HepG2 (cell line): Measurements from ENCODE around the gene ADGRL3. TPM values are rescaled to one million over a fixed set of nuclear protein-coding genes. Genes with fewer than 3 reads are reported as not detected.
A peak's percentile ranks its signal among the peaks of the same experiment; 100 is the strongest.

Experiments
- ATAC-seq: fragments of 200-7000 bp; cut with Tn5 transposase; 3 replicates; pipeline ENCODE4 v1.9.1; 2020; ENCODE audit warnings: mild to moderate bottlenecking, moderate library complexity
- BruUV-seq: library from RNA; stranded (reverse); fragments of 400-500 nt; replicated peaks from 2 replicates; lab custom pipeline; 2021; lab: Mats Ljungman, UMichigan
- CTCF ChIA-PET: fragments of 300-600 bp; formaldehyde crosslinking; extraction: SDS; loops from one replicate; lab custom pipeline; 2021; ENCODE audit warnings: low total read pairs, inconsistent platforms, low intra/inter-chr PET ratio; lab: Yijun Ruan, JAX
- POLR2A ChIA-PET: fragments of 350-600 bp; sonication (Branson Sonifier 250); formaldehyde crosslinking; loops from one replicate; lab custom pipeline; 2020; ENCODE audit warnings: antibody characterized with exemption, inconsistent platforms; lab: Yijun Ruan, JAX
- DNase-seq: peaks from one replicate; pipeline ENCODE4 v3.0.0-alpha.2; 2015; ENCODE audit warnings: low spot score
- FAIRE-seq: peaks from 3 replicates; lab custom pipeline; 2011; peaks lifted over from hg19 to GRCh38; lab: Jason Lieb, UNC
- H2AFZ ChIP-seq: one replicate; pipeline ENCODE4 v1.6.1; 2011; ENCODE audit warnings: low read length, inconsistent platforms
- H3K27ac ChIP-seq: fragments of 300-600 bp; 3 replicates; pipeline ENCODE4 v1.8.0; 2011; ENCODE audit warnings: mixed run types, mild to moderate bottlenecking, mixed read lengths, low read length, inconsistent platforms; ENCODE audit not compliant: insufficient read depth; ENCODE audit errors: extremely low read length
- H3K27me3 ChIP-seq, 2 experiments: fragments of 200-600 bp in 1 of 2; 2 replicates in 1 of 2; 3 replicates in 1 of 2; pipeline versions ENCODE4 v1.6.0 to v1.8.0; 2011; ENCODE audit warnings: low read length in 2 of 2, mild to moderate bottlenecking in 2 of 2, moderate library complexity in 2 of 2, inconsistent platforms in 1 of 2; ENCODE audit not compliant: insufficient read depth in 2 of 2, control insufficient read depth in 1 of 2
- H3K36me3 ChIP-seq, 2 experiments: fragments of 200-600 bp in 1 of 2; replicated peaks in 1 of 2; 2 replicates in 1 of 2; 3 replicates in 1 of 2; pipeline versions ENCODE4 v1.5.1 to v1.8.0; 2011; ENCODE audit warnings: low read length in 2 of 2, inconsistent platforms in 1 of 2; ENCODE audit not compliant: insufficient read depth in 2 of 2, control insufficient read depth in 1 of 2
- H3K4me1 ChIP-seq: 2 replicates; pipeline ENCODE4 v1.5.1; 2012; ENCODE audit warnings: low read length, inconsistent platforms; ENCODE audit not compliant: insufficient read depth
- H3K4me2 ChIP-seq: 2 replicates; pipeline ENCODE4 v1.6.0; 2011; ENCODE audit warnings: low read depth, low read length, inconsistent platforms
- H3K4me3 ChIP-seq, 3 experiments: fragments of 200-600 bp in 1 of 3; sonication (generic), shearing (Covaris generic) in 1 of 3; replicated peaks in 1 of 3; 2 replicates each; pipeline ENCODE4 v1.5.1; 2011 to 2016; ENCODE audit warnings: low read length in 3 of 3, inconsistent platforms in 2 of 3, low read depth in 2 of 3, mild to moderate bottlenecking in 2 of 3, control low read depth in 1 of 3, mixed read lengths in 1 of 3; ENCODE audit not compliant: insufficient read depth in 1 of 3
- H3K79me2 ChIP-seq: one replicate; pipeline ENCODE4 v1.6.1; 2011; ENCODE audit warnings: low read length, inconsistent platforms; ENCODE audit not compliant: insufficient read depth
- H3K9ac ChIP-seq: 2 replicates; pipeline ENCODE4 v1.6.0; 2011; ENCODE audit warnings: mild to moderate bottlenecking, low read depth, low read length, inconsistent platforms; ENCODE audit not compliant: insufficient read depth
- H3K9me3 ChIP-seq: 2 replicates; pipeline ENCODE4 v1.5.1; 2012; ENCODE audit warnings: mild to moderate bottlenecking, low read length
- H4K20me1 ChIP-seq: 2 replicates; pipeline ENCODE4 v1.6.0; 2011; ENCODE audit warnings: inconsistent platforms, mild to moderate bottlenecking, low read length, moderate library complexity; ENCODE audit not compliant: insufficient read depth
- AHR ChIP-seq: IDR thresholded peaks from 2 replicates; pipeline ENCODE4 v1.6.1; 2018; ENCODE audit warnings: missing genetic modification reagents, missing compliant biosample characterization
- EZH2 ChIP-seq: conservative IDR thresholded peaks from 2 replicates; pipeline ENCODE4 v1.6.1; 2012; ENCODE audit warnings: mild to moderate bottlenecking, low read depth, low read length, moderate library complexity
- GATAD2A ChIP-seq: IDR thresholded peaks from 2 replicates; pipeline ENCODE4 v1.6.1; 2016
- MAFK ChIP-seq, 2 experiments: IDR thresholded peaks in 1 of 2; conservative IDR thresholded peaks in 1 of 2; 2 replicates each; pipeline ENCODE4 v1.6.1; 2011; ENCODE audit warnings: improper control_type of control experiment in 2 of 2, low read length in 2 of 2
- RFX5 ChIP-seq: IDR thresholded peaks from 2 replicates; pipeline ENCODE4 v1.6.1; 2011; ENCODE audit warnings: low read depth, low read length, improper control_type of control experiment
- TEAD3 ChIP-seq: optimal IDR thresholded peaks from 2 replicates; pipeline ENCODE3; 2016; ENCODE audit warnings: borderline replicate concordance
- TRIM24 ChIP-seq: sonication (generic); formaldehyde crosslinking; IDR thresholded peaks from 2 replicates; pipeline ENCODE4 v1.8.0; 2022; ENCODE audit warnings: mild to moderate bottlenecking, missing genetic modification reagents
- ZBTB7A ChIP-seq: sonication (generic); formaldehyde crosslinking; IDR thresholded peaks from 2 replicates; pipeline ENCODE4 v1.8.0; 2022; ENCODE audit warnings: mild to moderate bottlenecking, missing genetic modification reagents
- ZFP62 ChIP-seq: sonication (generic); formaldehyde crosslinking; IDR thresholded peaks from 2 replicates; pipeline ENCODE4 v1.4.0; 2020; ENCODE audit warnings: missing genetic modification reagents
- ZKSCAN1 ChIP-seq: fragments of 150-350 bp; IDR thresholded peaks from 2 replicates; pipeline ENCODE4 v1.6.1; 2014; ENCODE audit warnings: low read length
- ZNF224 ChIP-seq: sonication (generic); formaldehyde crosslinking; IDR thresholded peaks from 2 replicates; pipeline ENCODE4 v1.5.0; 2020; ENCODE audit warnings: mild to moderate bottlenecking, missing genetic modification reagents
- ZNF605 ChIP-seq: sonication (generic); formaldehyde crosslinking; IDR thresholded peaks from 2 replicates; pipeline ENCODE4 v1.8.0; 2022; ENCODE audit warnings: mild to moderate bottlenecking, missing genetic modification reagents
- ZNF772 ChIP-seq: sonication (generic); formaldehyde crosslinking; IDR thresholded peaks from 2 replicates; pipeline ENCODE4 v1.5.0; 2020; ENCODE audit warnings: mild to moderate bottlenecking, missing genetic modification reagents
- WGBS: methylation state at CpG from one replicate; pipeline ENCODE4 v1.1.6; 2017; ENCODE audit warnings: low lambda C conversion rate; 5-methylcytosine and 5-hydroxymethylcytosine counted together
- in situ Hi-C: cut with HindIII; loops from 2 replicates; pipeline ENCODE4 v1.10.0; 2017; ENCODE audit warnings: low pct_unique_long_range_greater_than_20kb; ENCODE audit not compliant: extremely low pct_ligation_motif_present
- intact Hi-C: fragments of 100-400 bp; cut with micrococcal nuclease; formaldehyde crosslinking; loops from one replicate; pipeline ENCODE4 v1.10.0; 2022; ENCODE audit not compliant: unreplicated experiment
- polyA plus RNA-seq, 8 experiments: library from polyadenylated mRNA; depleted of rRNA in 3 of 8; stranded (reverse) in 7 of 8; unstranded in 1 of 8; fragments of >200 nt; fragmentation: Illumina TruSeq in 4 of 8; extraction: Trizol in 4 of 8; gene quantifications; 2 replicates each; pipeline versions ENCODE4 v1.2.1 to v1.2.3, GENCODE V29; 2011 to 2016; ENCODE audit warnings: low read depth in 4 of 8, missing spikeins in 1 of 8, mixed read lengths in 1 of 8; ENCODE audit not compliant: insufficient read depth in 1 of 8
- total RNA-seq, 5 experiments: library from RNA; depleted of rRNA; stranded (reverse); fragments of >200 nt; fragmentation: Illumina TruSeq; extraction: Trizol; gene quantifications; 2 replicates each; pipeline ENCODE4 v1.2.3, GENCODE V29; 2016; ENCODE audit warnings: low read depth in 1 of 5
- TF ChIP-seq, protein P1 (sequence below): sonication (generic); formaldehyde crosslinking; IDR thresholded peaks from 2 replicates; pipeline ENCODE4 v1.4.0; 2020; ENCODE audit warnings: missing genetic modification reagents
- TF ChIP-seq, protein P2 (sequence below): IDR thresholded peaks from 2 replicates; pipeline ENCODE4 v1.6.1; 2016; ENCODE audit warnings: missing biosample characterization, missing genetic modification reagents, low read depth
- TF ChIP-seq, protein P3 (sequence below): IDR thresholded peaks from 2 replicates; pipeline ENCODE4 v1.6.1; 2018; ENCODE audit warnings: missing genetic modification reagents

ADGRL3 gene
- total and polyA plus RNA-seq, 2 of the 13 experiments (the other 11 are each of a cell fraction or from before 2014, with no cell fraction given), result 0.04 to 0.05 TPM

DNA sequence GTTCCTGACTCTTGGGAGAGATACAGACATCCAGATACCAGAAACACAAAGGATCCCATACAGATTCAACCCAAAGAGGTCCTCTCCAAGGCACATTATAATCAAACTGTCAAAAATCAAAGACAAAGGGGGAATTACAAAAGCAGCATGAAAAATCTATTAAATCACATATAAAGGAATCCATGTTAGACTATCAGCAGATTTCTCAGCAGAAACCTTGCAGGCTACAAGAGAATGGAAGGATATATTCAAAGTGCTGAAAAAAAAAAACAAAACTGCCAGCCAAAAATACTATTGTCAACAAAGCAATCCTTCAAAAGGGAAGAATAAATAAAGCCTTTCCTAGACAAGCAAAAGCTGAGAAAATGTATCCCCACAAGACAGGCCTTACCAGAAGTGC, 14.8 kb upstream of the ADGRL3 start (continued):
- no peak for TF ChIP-seq ZFP62 (CRISPR knock-in tag)
- TF ChIP-seq, all 625 proteins: peak for 0

DNA sequence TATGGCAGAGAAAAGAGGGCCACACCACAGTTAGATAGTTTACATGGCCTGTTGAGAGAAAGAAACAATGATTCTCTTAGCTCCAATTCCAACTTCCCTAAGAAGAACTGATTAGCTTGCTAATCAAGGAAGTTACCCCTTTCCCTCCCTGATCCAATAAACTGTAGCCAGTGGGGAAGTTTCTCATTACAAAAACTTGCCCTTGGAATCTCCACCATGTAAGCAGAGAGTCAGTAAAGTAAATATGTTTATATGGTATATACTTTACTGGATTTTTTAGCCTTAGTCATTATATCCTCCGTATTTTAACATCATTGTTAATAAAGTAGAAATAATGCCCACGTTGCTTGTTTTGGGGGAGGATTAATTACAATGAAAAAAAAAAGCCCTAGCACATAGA, 7.7 kb upstream of the ADGRL3 start:
- CTCF ChIA-PET, result no interaction called here
- no TSS peak for BruUV-seq
- no peaks in the 10 kb centered on the region for H3K36me3 ChIP-seq
- no peak overlapping the region for H2AFZ ChIP-seq
- no peak overlapping the region for H3K9ac ChIP-seq
- H3K27me3 ChIP-seq, result no peaks in the 10 kb centered on the region
- no peaks in the 10 kb centered on the region for H3K9me3 ChIP-seq
- intact Hi-C loops, result no loop called here
- in situ Hi-C loops, result no loop called here
- H3K4me1 ChIP-seq, result no peaks in the 10 kb centered on the region
- POLR2A ChIA-PET, result no interaction called here
- H3K27ac ChIP-seq, result no peak overlapping the region
- DNase-seq (no peak), ATAC-seq (no peak), FAIRE-seq (no peak)
- H3K4me3 ChIP-seq, result no peak overlapping the region
- H4K20me1 ChIP-seq, result no peaks in the 10 kb centered on the region
- no peak overlapping the region for H3K4me2 ChIP-seq
- TF ChIP-seq MAFK (conservative IDR thresholded peaks at IDR 0.05 in 1 of 2, IDR thresholded peaks at IDR 0.05 in 1 of 2; ENCODE audit: low read length in 2 of 2) (0 out of 4 replicates have a peak, but pooled peaks of 1 of the 2 experiments have one; percentile 4), ZKSCAN1 (no peak)
- WGBS, result 1% methylated on average over 2 of the region's 2 CpGs
- H3K79me2 ChIP-seq, result no peaks in the 10 kb centered on the region

DNA sequence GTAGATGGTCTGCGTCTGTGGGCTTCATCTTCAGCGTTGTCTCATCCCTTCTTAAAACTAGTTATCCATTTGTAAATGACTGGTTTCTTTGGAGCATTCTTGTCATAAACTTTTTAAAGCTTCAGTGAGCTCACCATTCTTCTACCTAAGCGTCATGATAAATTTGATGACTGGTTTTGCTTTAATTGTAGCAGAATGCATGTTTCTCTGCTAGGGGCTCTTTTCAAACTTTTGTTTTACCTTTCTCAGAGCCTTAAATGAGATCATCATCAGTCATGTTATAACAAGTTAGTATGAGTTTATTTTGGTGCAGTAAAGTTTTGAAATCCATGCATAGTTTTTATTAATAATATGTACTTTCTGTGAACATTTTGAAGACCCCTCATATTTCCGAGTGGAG, 6.3 kb upstream of the ADGRL3 start:
- DNase-seq, result no peak
- no peak for ATAC-seq
- CTCF ChIA-PET, result no interaction called here
- in situ Hi-C loops (no loop called here), intact Hi-C loops (no loop called here)
- H3K9ac ChIP-seq, result no peak overlapping the region
- no peaks in the 10 kb centered on the region for H4K20me1 ChIP-seq
- H3K36me3 ChIP-seq, result no peaks in the 10 kb centered on the region
- no peak for FAIRE-seq
- TF ChIP-seq ZNF605 (CRISPR knock-in tag), result no peak
- TF ChIP-seq, protein P1, sequence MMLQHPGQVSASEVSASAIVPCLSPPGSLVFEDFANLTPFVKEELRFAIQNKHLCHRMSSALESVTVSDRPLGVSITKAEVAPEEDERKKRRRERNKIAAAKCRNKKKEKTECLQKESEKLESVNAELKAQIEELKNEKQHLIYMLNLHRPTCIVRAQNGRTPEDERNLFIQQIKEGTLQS (CRISPR knock-in tag), result no peak
- TF ChIP-seq ZNF224 (CRISPR knock-in tag), result no peak
- no peak for TF ChIP-seq ZFP62 (CRISPR knock-in tag)
- no peak for TF ChIP-seq GATAD2A
- no peak for TF ChIP-seq TEAD3 (CRISPR knock-in tag)
- TF ChIP-seq TRIM24 (CRISPR knock-in tag), result no peak
- no peak for TF ChIP-seq AHR (CRISPR knock-in tag)
- TF ChIP-seq, protein P2, sequence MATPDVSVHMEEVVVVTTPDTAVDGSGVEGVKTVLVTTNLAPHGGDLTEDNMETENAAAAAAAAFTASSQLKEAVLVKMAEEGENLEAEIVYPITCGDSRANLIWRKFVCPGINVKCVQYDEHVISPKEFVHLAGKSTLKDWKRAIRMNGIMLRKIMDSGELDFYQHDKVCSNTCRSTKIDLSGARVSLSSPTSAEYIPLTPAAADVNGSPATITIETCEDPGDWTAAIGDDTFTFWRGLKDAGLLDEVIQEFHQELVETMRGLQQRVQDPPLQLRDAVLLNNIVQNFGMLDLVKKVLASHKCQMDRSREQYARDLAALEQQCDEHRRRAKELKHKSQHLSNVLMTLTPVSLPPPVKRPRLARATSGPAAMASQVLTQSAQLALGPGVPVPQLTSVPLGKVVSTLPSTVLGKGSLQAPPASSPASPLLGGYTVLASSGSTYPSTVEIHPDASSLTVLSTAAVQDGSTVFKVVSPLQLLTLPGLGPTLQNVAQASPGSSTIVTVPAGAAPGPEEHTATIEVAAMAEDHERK (CRISPR knock-in tag), result no peak
- TF ChIP-seq ZNF772 (CRISPR knock-in tag), result no peak
- no peak for TF ChIP-seq EZH2
- TF ChIP-seq RFX5, result no peak
- no peak for TF ChIP-seq ZBTB7A (CRISPR knock-in tag)
- TF ChIP-seq, protein P3, sequence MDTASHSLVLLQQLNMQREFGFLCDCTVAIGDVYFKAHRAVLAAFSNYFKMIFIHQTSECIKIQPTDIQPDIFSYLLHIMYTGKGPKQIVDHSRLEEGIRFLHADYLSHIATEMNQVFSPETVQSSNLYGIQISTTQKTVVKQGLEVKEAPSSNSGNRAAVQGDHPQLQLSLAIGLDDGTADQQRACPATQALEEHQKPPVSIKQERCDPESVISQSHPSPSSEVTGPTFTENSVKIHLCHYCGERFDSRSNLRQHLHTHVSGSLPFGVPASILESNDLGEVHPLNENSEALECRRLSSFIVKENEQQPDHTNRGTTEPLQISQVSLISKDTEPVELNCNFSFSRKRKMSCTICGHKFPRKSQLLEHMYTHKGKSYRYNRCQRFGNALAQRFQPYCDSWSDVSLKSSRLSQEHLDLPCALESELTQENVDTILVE, result no peak
- H3K4me2 ChIP-seq, result no peak overlapping the region
- H3K79me2 ChIP-seq, result no peaks in the 10 kb centered on the region
- no peak overlapping the region for H2AFZ ChIP-seq
- no peak overlapping the region for H3K27ac ChIP-seq
- WGBS, result 10% methylated on average over 4 of the region's 4 CpGs
- H3K4me3 ChIP-seq, result no peak overlapping the region
- H3K27me3 ChIP-seq, result no peaks in the 10 kb centered on the region
- no TSS peak for BruUV-seq
- no peaks in the 10 kb centered on the region for H3K4me1 ChIP-seq
- no peaks in the 10 kb centered on the region for H3K9me3 ChIP-seq
- POLR2A ChIA-PET, result no interaction called here
